Breast epithelium (tissue), 4 donors: Measurements from ENCODE around the gene XK. TPM values are rescaled to one million over a fixed set of nuclear protein-coding genes. Genes with fewer than 3 reads are reported as not detected.

Experiments used
- DNase-seq, 2 donors: peaks; one replicate each; pipeline ENCODE4 v3.0.0-alpha.2; 2019; ENCODE audit warnings: low spot score in 2 of 2
- H3K27ac ChIP-seq, 2 donors: fragments of 200-600 bp; sonication (generic) in 1 of 2; one replicate each; pipeline ENCODE4 v1.5.1; 2016 to 2019; ENCODE audit warnings: mild to moderate bottlenecking in 1 of 2
- H3K27me3 ChIP-seq, 2 donors: fragments of 200-600 bp; sonication (generic) in 1 of 2; one replicate each; pipeline versions ENCODE4 v1.5.1 to v1.6.0; 2017 to 2019; ENCODE audit warnings: control low read depth in 1 of 2, mild to moderate bottlenecking in 1 of 2
- H3K36me3 ChIP-seq: fragments of 200-600 bp; one replicate; pipeline ENCODE4 v1.5.1; 2019
- H3K4me1 ChIP-seq, 2 donors: fragments of 200-600 bp; sonication (generic); one replicate each; pipeline ENCODE4 v1.5.1; 2016 to 2019; ENCODE audit warnings: control low read depth in 1 of 2
- H3K4me3 ChIP-seq, 3 donors: fragments of 200-600 bp; sonication (generic); 1 replicate in 2 of 3; 2 replicates in 1 of 3; pipeline ENCODE4 v1.5.1; 2016 to 2019; ENCODE audit warnings: mild to moderate bottlenecking in 3 of 3, moderate library complexity in 2 of 3
- H3K9me3 ChIP-seq, 2 donors: fragments of 200-600 bp; sonication (generic) in 1 of 2; one replicate each; pipeline ENCODE4 v1.5.1; 2016 to 2019; ENCODE audit warnings: control low read depth in 1 of 2
- POLR2A ChIP-seq: fragments of 450-650 bp; IDR thresholded peaks from one replicate; pipeline ENCODE4 v1.6.1; 2016; ENCODE audit warnings: antibody characterized with exemption, mild to moderate bottlenecking, moderate library complexity
- POLR2AphosphoS5 ChIP-seq, 3 donors: sonication (generic); formaldehyde crosslinking; IDR thresholded peaks; one replicate each; pipeline ENCODE4 v1.6.1; 2017; ENCODE audit warnings: antibody characterized with exemption in 3 of 3
- intact Hi-C: fragments of 100-400 bp; cut with DNase I; formaldehyde crosslinking; loops from one replicate; pipeline ENCODE4 v1.15.1; 2023; ENCODE audit warnings: low total_unique reads
- total RNA-seq, 3 donors: library from RNA; depleted of rRNA; stranded (reverse); fragments of >200 nt; gene quantifications; one replicate each; pipeline ENCODE4 v1.1.0, GENCODE V29; 2016
- TF ChIP-seq, protein P1 (sequence below), 3 donors: fragments of 450-650 bp; IDR thresholded peaks; one replicate each; pipeline ENCODE4 v1.5.1; 2016 to 2017; ENCODE audit warnings: antibody characterized with exemption in 3 of 3, mild to moderate bottlenecking in 3 of 3, moderate library complexity in 3 of 3

XK gene
- total RNA-seq, 3 donors from 2014 or later: under 0.01 to 0.88 (median 0.66) TPM

DNA sequence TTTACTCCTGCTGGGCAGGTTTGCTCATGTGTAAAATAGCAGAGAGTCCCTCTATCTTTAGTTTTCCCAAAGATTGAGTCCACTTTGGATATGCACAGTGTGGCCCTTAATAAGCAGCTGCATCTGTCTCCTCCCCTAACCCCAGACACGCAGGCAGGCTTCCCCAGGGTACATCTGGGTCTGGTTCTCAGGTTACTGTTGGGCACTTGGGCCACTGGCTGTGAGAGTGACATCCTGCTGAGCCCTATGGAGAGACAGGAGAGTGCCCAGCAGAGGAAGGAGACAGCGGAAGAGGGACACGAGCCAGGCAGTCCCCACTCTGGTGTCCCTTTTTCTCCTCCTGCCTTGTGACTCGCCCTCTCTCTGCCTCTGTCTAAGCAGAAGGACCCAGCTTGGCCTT lies 16.0 kb downstream of the XK start:
- Histone ChIP-seq H3K36me3 (no peaks in the 10 kb centered on the region), H3K9me3 (no peaks in the 10 kb centered on the region), H3K4me1 (no peaks in the 10 kb centered on the region), H3K27ac (no peak overlapping the region), H3K4me3 (no peak overlapping the region), H3K27me3 (peaks cover 0 to 26% of the 10 kb centered on the region in 2 donors)
- no peak for DNase-seq
- TF ChIP-seq, protein P1, sequence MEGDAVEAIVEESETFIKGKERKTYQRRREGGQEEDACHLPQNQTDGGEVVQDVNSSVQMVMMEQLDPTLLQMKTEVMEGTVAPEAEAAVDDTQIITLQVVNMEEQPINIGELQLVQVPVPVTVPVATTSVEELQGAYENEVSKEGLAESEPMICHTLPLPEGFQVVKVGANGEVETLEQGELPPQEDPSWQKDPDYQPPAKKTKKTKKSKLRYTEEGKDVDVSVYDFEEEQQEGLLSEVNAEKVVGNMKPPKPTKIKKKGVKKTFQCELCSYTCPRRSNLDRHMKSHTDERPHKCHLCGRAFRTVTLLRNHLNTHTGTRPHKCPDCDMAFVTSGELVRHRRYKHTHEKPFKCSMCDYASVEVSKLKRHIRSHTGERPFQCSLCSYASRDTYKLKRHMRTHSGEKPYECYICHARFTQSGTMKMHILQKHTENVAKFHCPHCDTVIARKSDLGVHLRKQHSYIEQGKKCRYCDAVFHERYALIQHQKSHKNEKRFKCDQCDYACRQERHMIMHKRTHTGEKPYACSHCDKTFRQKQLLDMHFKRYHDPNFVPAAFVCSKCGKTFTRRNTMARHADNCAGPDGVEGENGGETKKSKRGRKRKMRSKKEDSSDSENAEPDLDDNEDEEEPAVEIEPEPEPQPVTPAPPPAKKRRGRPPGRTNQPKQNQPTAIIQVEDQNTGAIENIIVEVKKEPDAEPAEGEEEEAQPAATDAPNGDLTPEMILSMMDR (IDR thresholded peaks at IDR 0.05): no peak
- no peak for TF ChIP-seq POLR2AphosphoS5 (IDR thresholded peaks at IDR 0.05)
- no peak for TF ChIP-seq POLR2A
- intact Hi-C loops: no loop called here

DNA sequence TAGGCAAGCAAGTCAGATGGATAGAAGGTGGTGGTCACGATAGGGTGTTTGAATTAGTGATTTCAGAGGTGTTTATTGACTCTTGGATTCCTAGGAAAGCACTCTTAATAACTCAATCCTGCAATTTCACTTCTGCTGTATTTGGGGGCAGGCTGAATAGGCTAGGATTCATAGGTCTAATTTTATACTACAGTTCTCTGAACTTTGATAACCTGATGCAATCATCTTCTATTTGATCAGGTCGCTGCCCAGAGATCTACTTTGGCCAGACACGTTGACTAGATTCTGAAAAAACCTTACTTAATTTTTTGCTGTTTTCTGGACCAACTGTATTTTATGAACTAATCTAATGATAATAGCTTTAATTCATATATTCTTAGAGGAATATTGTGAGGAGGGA lies 26.4 kb downstream of the XK start:
- intact Hi-C loops: no loop called here
- Histone ChIP-seq H3K36me3 (no peaks in the 10 kb centered on the region), H3K4me1 (no peaks in the 10 kb centered on the region)

DNA sequence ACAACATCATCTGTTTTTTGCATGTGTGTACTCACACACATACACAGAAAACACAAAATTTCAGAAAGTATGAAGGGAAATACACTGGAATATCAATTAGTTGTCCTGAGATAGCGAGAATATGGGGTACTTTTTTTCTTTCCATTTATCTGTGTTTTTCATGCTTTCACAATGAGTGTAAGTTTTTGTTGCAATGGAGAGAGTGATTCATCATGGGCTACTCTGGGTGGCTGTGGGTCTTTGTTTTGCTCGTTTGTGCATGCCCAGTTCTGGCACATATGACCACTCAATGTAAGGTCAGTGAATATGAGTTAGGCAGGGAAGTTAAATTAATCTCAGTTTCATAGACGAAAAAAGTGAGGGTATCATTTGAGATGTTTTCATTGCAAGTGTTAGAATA lies 26.9 kb downstream of the XK start:
- H3K4me3 ChIP-seq: no peak overlapping the region
- H3K4me1 ChIP-seq: no peaks in the 10 kb centered on the region
- H3K9me3 ChIP-seq: no peaks in the 10 kb centered on the region
- H3K27me3 ChIP-seq: peaks cover 0 to 26% of the 10 kb centered on the region in 2 donors
- TF ChIP-seq, protein P1 (IDR thresholded peaks at IDR 0.05): no peak
- TF ChIP-seq POLR2A (no peak), POLR2AphosphoS5 (IDR thresholded peaks at IDR 0.05) (no peak)
- intact Hi-C loops: no loop called here
- DNase-seq: no peak
- H3K36me3 ChIP-seq: no peaks in the 10 kb centered on the region
- no peak overlapping the region for H3K27ac ChIP-seq

More for the DNA sequence above, 26.4 kb downstream of the XK start:
- Histone ChIP-seq H3K27ac (no peak overlapping the region), H3K27me3 (peaks cover 0 to 26% of the 10 kb centered on the region in 2 donors), H3K4me3 (no peak overlapping the region), H3K9me3 (no peaks in the 10 kb centered on the region)
- no peak for DNase-seq
- no peak for TF ChIP-seq POLR2AphosphoS5 (IDR thresholded peaks at IDR 0.05)
- TF ChIP-seq, protein P1 (IDR thresholded peaks at IDR 0.05): no peak

DNA sequence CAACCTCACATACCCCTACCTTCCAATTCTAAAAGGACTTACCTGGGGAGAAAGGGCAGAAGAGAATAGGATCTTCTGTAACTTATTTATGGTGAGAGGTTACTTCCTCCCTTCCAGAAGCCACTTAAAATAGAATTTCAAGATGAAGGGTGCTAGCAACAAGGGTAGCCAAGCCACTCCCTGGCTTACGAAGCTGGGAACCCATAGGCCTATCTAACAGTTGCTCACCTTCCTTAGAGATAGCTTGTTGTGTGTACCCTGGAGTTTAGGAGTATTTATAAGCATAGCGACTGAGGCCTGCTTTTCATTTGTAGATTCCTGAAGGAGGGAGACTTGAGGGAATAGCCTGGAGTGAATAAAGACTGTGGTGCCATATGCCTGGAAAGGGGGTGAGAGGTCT lies 28.9 kb downstream of the XK start:
- Histone ChIP-seq H3K4me3 (no peak overlapping the region), H3K9me3 (no peaks in the 10 kb centered on the region), H3K27ac (no peak overlapping the region), H3K4me1 (no peaks in the 10 kb centered on the region), H3K36me3 (no peaks in the 10 kb centered on the region), H3K27me3 (peaks cover 0 to 33% of the 10 kb centered on the region in 2 donors)
- intact Hi-C loops: no loop called here
- TF ChIP-seq, protein P1 (IDR thresholded peaks at IDR 0.05): no peak
- no peak for TF ChIP-seq POLR2AphosphoS5 (IDR thresholded peaks at IDR 0.05)
- TF ChIP-seq POLR2A: no peak
- DNase-seq: no peak

DNA sequence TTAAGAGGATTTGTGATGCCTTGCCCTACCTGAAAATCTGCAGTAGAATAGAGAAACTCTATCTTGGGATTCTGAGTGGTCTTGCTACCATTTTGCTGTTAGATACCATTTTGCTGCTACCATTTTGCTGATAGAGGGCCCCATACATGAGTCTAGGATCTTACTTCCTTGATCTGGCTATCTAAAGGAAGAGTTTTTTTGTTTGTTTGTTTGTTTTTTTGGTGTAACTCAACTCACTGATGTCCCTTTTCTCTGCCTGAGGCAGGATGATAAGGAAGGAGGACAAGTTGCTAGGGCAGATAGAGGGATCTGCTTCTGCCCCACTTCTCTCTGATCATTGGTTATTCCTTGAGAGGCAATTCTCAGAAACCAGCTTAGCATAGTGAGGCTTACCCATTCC lies 31.0 kb downstream of the XK start:
- TF ChIP-seq POLR2A (no peak), POLR2AphosphoS5 (IDR thresholded peaks at IDR 0.05) (no peak)
- TF ChIP-seq, protein P1 (IDR thresholded peaks at IDR 0.05): no peak
- Histone ChIP-seq H3K27me3 (peaks cover 0 to 23% of the 10 kb centered on the region in 2 donors), H3K9me3 (no peaks in the 10 kb centered on the region), H3K36me3 (no peaks in the 10 kb centered on the region), H3K27ac (no peak overlapping the region), H3K4me3 (no peak overlapping the region), H3K4me1 (no peaks in the 10 kb centered on the region)
- no peak for DNase-seq
- intact Hi-C loops: no loop called here
